ENCODE measurements around the gene EPS8L1. TPM values are rescaled to one million over a fixed set of nuclear protein-coding genes. Genes with fewer than 3 reads are reported as not detected.

Gene EPS8L1
- total and polyA plus RNA-seq, 12 donors: 0.53 to 7.9 (median 1.3) TPM; not detected in 1

GRCh38 chr19:55070466-55071128, 5.1 kb upstream of the EPS8L1 start:
- peaks cover 4 to 79% (median 42%) of the 10 kb centered on the region in 7 donors for H3K27me3 ChIP-seq
- peaks cover 0 to 10% (median 3%) of the 10 kb centered on the region in 9 donors for H3K4me1 ChIP-seq
- no peak overlapping the region for H3K27ac ChIP-seq
- no peaks in the 10 kb centered on the region for H3K36me3 ChIP-seq
- intact Hi-C loops (cut with DNase I): no loop called here
- 83 to 85% methylated on average over 10 of the region's 10 CpGs for WGBS, 2 donors
- ATAC-seq: no peak
- peaks cover 0 to 5% (median 0%) of the 10 kb centered on the region in 11 donors for H3K9me3 ChIP-seq
- TF ChIP-seq CTCF (IDR thresholded peaks at IDR 0.05): no peak
- no peak overlapping the region for H3K4me3 ChIP-seq
- DNase-seq: no peak

- intact Hi-C loops (cut with DNase I): no loop called here
- H3K4me1 ChIP-seq: peaks cover 0 to 11% (median 3%) of the 10 kb centered on the region in 9 donors
- 46 to 60% methylated on average over 6 to 8 of the region's 8 CpGs for WGBS, 2 donors
- H3K27ac ChIP-seq: no peak overlapping the region
- H3K36me3 ChIP-seq: no peaks in the 10 kb centered on the region
- no peak overlapping the region for H3K4me3 ChIP-seq
- peaks cover 0 to 5% (median 0%) of the 10 kb centered on the region in 11 donors for H3K9me3 ChIP-seq
- no peak for TF ChIP-seq CTCF (IDR thresholded peaks at IDR 0.05)
- DNase-seq: no peak
- peaks cover 6 to 73% (median 42%) of the 10 kb centered on the region in 7 donors for H3K27me3 ChIP-seq
- ATAC-seq: no peak
These were observed 4.6 kb upstream of the EPS8L1 start for GRCh38 chr19:55071129-55071502.

DNA sequence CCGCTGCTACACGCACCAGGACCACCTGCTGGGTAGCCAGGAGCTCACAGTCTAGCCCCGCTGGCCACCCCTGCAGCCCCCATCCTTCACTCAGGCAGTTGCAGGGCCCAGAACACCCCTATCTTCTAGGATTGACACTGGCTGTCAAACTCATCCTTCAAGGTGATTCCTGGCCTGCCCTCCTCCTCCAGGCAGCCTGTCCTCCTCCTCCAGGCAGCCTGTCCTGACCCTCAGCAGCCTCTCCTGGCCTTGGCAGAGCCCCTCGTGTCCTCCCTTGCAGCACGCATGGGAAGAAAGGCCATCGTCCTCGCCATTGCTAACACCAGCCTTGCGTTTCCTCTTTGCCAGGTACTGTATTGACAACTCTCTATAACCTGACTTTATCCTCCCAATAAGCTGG, 3.8 kb upstream of the EPS8L1 start:
- Histone ChIP-seq H3K36me3 (no peaks in the 10 kb centered on the region), H3K4me3 (no peak overlapping the region), H3K4me1 (peaks cover 0 to 11% (median 3%) of the 10 kb centered on the region in 9 donors), H3K27ac (no peak overlapping the region), H3K27me3 (peaks cover 6 to 68% (median 45%) of the 10 kb centered on the region in 7 donors), H3K9me3 (peaks cover 0 to 5% (median 0%) of the 10 kb centered on the region in 11 donors)
- DNase-seq: no peak
- no peak for ATAC-seq
- intact Hi-C loops (cut with DNase I): no loop called here
- no peak for TF ChIP-seq CTCF (IDR thresholded peaks at IDR 0.05)
- 57 to 68% methylated on average over 8 of the region's 8 CpGs for WGBS, 2 donors

DNA sequence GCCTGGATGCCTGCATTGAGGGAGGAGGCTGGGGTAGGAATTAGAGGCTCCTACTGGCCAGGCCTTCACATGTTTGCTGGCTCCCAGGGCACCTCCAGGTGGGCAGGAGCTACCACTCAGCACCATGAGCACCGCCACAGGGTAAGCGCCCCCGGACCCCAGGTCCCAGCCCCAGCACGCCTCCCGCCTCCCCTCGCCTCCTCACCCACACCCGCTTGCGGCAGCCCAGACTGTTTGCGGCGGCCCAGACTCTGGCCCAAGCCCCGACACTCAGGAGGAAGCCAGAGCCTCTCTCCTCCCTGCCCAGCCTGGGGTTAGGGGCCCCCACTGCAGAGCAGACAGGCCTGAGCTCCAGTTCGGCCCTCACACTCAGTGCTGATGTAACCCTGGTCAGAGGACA, 652 bp downstream of the EPS8L1 start:
- Histone ChIP-seq H3K27me3 (peaks cover 21 to 71% (median 49%) of the 10 kb centered on the region in 7 donors), H3K27ac (no peak overlapping the region), H3K36me3 (no peaks in the 10 kb centered on the region), H3K4me1 (peaks cover 3 to 17% (median 14%) of the 10 kb centered on the region in 9 donors), H3K4me3 (no peak overlapping the region), H3K9me3 (peaks cover 0 to 5% (median 0%) of the 10 kb centered on the region in 11 donors)
- DNase-seq (no peak), ATAC-seq (no peak)
- WGBS, 2 donors: 78 to 87% methylated on average over 12 of the region's 12 CpGs
- no peak for TF ChIP-seq CTCF (IDR thresholded peaks at IDR 0.05)
- intact Hi-C loops (cut with DNase I): no loop called here
